MM.1S (cell line): ENCODE measurements around the gene DRC7.

Experiments used
- CTCF ChIP-seq: fragments of 300-600 bp; sonication (generic); IDR thresholded peaks from 2 replicates; pipeline ENCODE4 v1.5.1; 2016; ENCODE audit warnings: antibody characterized with exemption, low read length, mixed read lengths
- EZH2 ChIP-seq: fragments of 300-600 bp; sonication (generic); optimal IDR thresholded peaks from 2 replicates; pipeline ENCODE3; 2017; ENCODE audit warnings: low read depth, mild to moderate bottlenecking, antibody characterized with exemption, low read length, mixed read lengths

GRCh38 chr16:57763285-57764005 lies 68.8 kb downstream of the DRC7 start:
- no peak for TF ChIP-seq EZH2
- TF ChIP-seq CTCF, result no peak
